ENCODE data around the gene LGI4.

DNA sequence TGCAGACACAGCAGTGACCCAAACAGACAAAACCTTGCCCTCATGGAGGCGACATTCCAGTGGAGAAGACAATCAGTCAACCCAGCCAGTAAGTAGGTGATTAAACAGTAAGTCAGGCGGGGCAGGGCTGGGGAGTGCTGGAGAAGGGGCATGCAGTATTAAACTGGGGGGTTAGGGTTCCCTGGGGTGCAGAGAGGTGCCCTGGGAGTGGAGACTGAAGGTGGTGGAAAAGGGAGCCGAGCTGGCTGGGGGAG is 50.4 kb downstream of the LGI4 start:
- no peak for TF ChIP-seq POLR2AphosphoS5 (IDR thresholded peaks at IDR 0.05; ENCODE audit: low read depth)
- TF ChIP-seq, protein P1, sequence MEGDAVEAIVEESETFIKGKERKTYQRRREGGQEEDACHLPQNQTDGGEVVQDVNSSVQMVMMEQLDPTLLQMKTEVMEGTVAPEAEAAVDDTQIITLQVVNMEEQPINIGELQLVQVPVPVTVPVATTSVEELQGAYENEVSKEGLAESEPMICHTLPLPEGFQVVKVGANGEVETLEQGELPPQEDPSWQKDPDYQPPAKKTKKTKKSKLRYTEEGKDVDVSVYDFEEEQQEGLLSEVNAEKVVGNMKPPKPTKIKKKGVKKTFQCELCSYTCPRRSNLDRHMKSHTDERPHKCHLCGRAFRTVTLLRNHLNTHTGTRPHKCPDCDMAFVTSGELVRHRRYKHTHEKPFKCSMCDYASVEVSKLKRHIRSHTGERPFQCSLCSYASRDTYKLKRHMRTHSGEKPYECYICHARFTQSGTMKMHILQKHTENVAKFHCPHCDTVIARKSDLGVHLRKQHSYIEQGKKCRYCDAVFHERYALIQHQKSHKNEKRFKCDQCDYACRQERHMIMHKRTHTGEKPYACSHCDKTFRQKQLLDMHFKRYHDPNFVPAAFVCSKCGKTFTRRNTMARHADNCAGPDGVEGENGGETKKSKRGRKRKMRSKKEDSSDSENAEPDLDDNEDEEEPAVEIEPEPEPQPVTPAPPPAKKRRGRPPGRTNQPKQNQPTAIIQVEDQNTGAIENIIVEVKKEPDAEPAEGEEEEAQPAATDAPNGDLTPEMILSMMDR (IDR thresholded peaks at IDR 0.05; ENCODE audit: insufficient read depth, low read length), result no peak
- no peak for TF ChIP-seq REST (IDR thresholded peaks at IDR 0.05; ENCODE audit: insufficient replicate concordance, low read depth)
